ENCODE measurements around the gene FHL3.
A peak's percentile ranks its signal among the peaks of the same experiment; 100 is the strongest.

Gene FHL3

GRCh38 chr1:38020396-38020795 lies 15.1 kb upstream of the FHL3 start:
- intact Hi-C loops (cut with DNase I) = loop anchor here (10.0 kb wide), 1 partner anchor 814 kb away; no protein-coding TSS in a partner anchor
- DNase-seq = no peak

- no peak for DNase-seq
- intact Hi-C loops (cut with DNase I) = no loop called here
Measured at GRCh38 chr1:38018864-38019343, 13.6 kb upstream of the FHL3 start.

- intact Hi-C loops (cut with DNase I) = no loop called here
- DNase-seq = no peak
Measured at GRCh38 chr1:38015978-38016725, 10.8 kb upstream of the FHL3 start.

GRCh38 chr1:38014724-38015424 lies 9.6 kb upstream of the FHL3 start:
- intact Hi-C loops (cut with DNase I) = loop anchor here (5.0 kb wide), 1 partner anchor 323 kb away; the partner anchor contains the start of gene CDCA8
- no peak for DNase-seq

- no peak for DNase-seq
- intact Hi-C loops (cut with DNase I) = loop anchor here (5.0 kb wide), 1 partner anchor 322 kb away; the partner anchor contains the start of gene CDCA8
Measured at GRCh38 chr1:38014171-38014570, 8.9 kb upstream of the FHL3 start.

GRCh38 chr1:38013227-38013622 lies 7.9 kb upstream of the FHL3 start:
- intact Hi-C loops (cut with DNase I) = loop anchor here (5.0 kb wide), 1 partner anchor 321 kb away; the partner anchor contains the start of gene CDCA8
- DNase-seq = no peak

- intact Hi-C loops (cut with DNase I) = loop anchor here (5.0 kb wide), 1 partner anchor 320 kb away; the partner anchor contains the start of gene CDCA8
- peak; percentile 88 to 99 (median 96) for DNase-seq
Measured at GRCh38 chr1:38012363-38013226, 7.3 kb upstream of the FHL3 start, which contains the start of gene UTP11. Gene UTP11 (plus strand): TSS chr1:38012734. CDS start chr1:38012803, 69 bp downstream.

GRCh38 chr1:38009841-38010180 lies 4.5 kb upstream of the FHL3 start:
- DNase-seq = peak in 1 of 42 donors; percentile 18
- intact Hi-C loops (cut with DNase I) = loop anchor here (5.0 kb wide), 1 partner anchor 318 kb away; the partner anchor contains the start of gene CDCA8

- intact Hi-C loops (cut with DNase I) = no loop called here
- DNase-seq = no peak
Measured at GRCh38 chr1:38009088-38009840, 4.0 kb upstream of the FHL3 start.

GRCh38 chr1:38006008-38006828 lies 904 bp upstream of the FHL3 start:
- DNase-seq = no peak
- intact Hi-C loops (cut with DNase I) = no loop called here

GRCh38 chr1:38004284-38005108 lies 818 bp downstream of the FHL3 start:
- no peak for DNase-seq
- intact Hi-C loops (cut with DNase I) = no loop called here

GRCh38 chr1:38003261-38004250 lies 1.8 kb downstream of the FHL3 start:
- intact Hi-C loops (cut with DNase I) = no loop called here
- peak in 8 of 42 donors; percentile 32 to 74 (median 40) for DNase-seq

- intact Hi-C loops (cut with DNase I) = no loop called here
- no peak for DNase-seq
Measured at GRCh38 chr1:38000529-38001455, 4.5 kb downstream of the FHL3 start.

GRCh38 chr1:38000233-38000528 lies 5.1 kb downstream of the FHL3 start:
- intact Hi-C loops (cut with DNase I) = no loop called here
- no peak for DNase-seq
